Measurements from ENCODE around the gene SLC16A8.

GRCh38 chr22:38078046-38078840 lies 5.7 kb downstream of the SLC16A8 start:
- TF ChIP-seq, protein P1, sequence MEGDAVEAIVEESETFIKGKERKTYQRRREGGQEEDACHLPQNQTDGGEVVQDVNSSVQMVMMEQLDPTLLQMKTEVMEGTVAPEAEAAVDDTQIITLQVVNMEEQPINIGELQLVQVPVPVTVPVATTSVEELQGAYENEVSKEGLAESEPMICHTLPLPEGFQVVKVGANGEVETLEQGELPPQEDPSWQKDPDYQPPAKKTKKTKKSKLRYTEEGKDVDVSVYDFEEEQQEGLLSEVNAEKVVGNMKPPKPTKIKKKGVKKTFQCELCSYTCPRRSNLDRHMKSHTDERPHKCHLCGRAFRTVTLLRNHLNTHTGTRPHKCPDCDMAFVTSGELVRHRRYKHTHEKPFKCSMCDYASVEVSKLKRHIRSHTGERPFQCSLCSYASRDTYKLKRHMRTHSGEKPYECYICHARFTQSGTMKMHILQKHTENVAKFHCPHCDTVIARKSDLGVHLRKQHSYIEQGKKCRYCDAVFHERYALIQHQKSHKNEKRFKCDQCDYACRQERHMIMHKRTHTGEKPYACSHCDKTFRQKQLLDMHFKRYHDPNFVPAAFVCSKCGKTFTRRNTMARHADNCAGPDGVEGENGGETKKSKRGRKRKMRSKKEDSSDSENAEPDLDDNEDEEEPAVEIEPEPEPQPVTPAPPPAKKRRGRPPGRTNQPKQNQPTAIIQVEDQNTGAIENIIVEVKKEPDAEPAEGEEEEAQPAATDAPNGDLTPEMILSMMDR (IDR thresholded peaks at IDR 0.05) = no peak
- TF ChIP-seq EP300 (IDR thresholded peaks at IDR 0.05) = no peak
